ENCODE measurements around the gene RPS6KA4.

RPS6KA4 gene

GRCh38 chr11:64324692-64325469 lies 34.1 kb upstream of the RPS6KA4 start:
- no peak for DNase-seq (ENCODE audit: low read depth in 2 of 3, low spot score in 2 of 3)

- DNase-seq (ENCODE audit: low read depth in 2 of 3, low spot score in 2 of 3) = no peak
These were observed 31.6 kb upstream of the RPS6KA4 start for GRCh38 chr11:64327375-64327774.

- no peak for DNase-seq (ENCODE audit: low read depth in 2 of 3, low spot score in 2 of 3)
These were observed 31.0 kb upstream of the RPS6KA4 start for GRCh38 chr11:64327993-64328392.

GRCh38 chr11:64330888-64331287 lies 28.1 kb upstream of the RPS6KA4 start:
- no peak for DNase-seq (ENCODE audit: low read depth in 2 of 3, low spot score in 2 of 3)

GRCh38 chr11:64331569-64332371 lies 27.2 kb upstream of the RPS6KA4 start:
- DNase-seq (ENCODE audit: low read depth in 2 of 3, low spot score in 2 of 3) = peak; percentile 65 to 75 (median 65)

GRCh38 chr11:64333556-64333955 lies 25.4 kb upstream of the RPS6KA4 start:
- no peak for DNase-seq (ENCODE audit: low read depth in 2 of 3, low spot score in 2 of 3)

- DNase-seq (ENCODE audit: low read depth in 2 of 3, low spot score in 2 of 3) = peak in 1 of 3 experiments; percentile 42
These were observed 23.9 kb upstream of the RPS6KA4 start for GRCh38 chr11:64334764-64335735.

- no peak for DNase-seq (ENCODE audit: low read depth in 2 of 3, low spot score in 2 of 3)
These were observed 21.3 kb upstream of the RPS6KA4 start for GRCh38 chr11:64337538-64338249.

GRCh38 chr11:64338716-64339115 lies 20.2 kb upstream of the RPS6KA4 start:
- DNase-seq (ENCODE audit: low read depth in 2 of 3, low spot score in 2 of 3) = no peak

- no peak for DNase-seq (ENCODE audit: low read depth in 2 of 3, low spot score in 2 of 3)
These were observed 19.7 kb upstream of the RPS6KA4 start for GRCh38 chr11:64339286-64339685.

- peak; percentile 57 to 71 (median 60) for DNase-seq (ENCODE audit: low read depth in 2 of 3, low spot score in 2 of 3)
These were observed 19.1 kb upstream of the RPS6KA4 start, which contains the start of gene CCDC88B for GRCh38 chr11:64339754-64340408. Gene CCDC88B (plus strand): TSS chr11:64340204. CDS start chr11:64340267, 63 bp downstream.

GRCh38 chr11:64340671-64341335 lies 18.2 kb upstream of the RPS6KA4 start:
- DNase-seq (ENCODE audit: low read depth in 2 of 3, low spot score in 2 of 3) = peak in 2 of 3 experiments; percentile 87 to 89

GRCh38 chr11:64341429-64341828 lies 17.5 kb upstream of the RPS6KA4 start:
- no peak for DNase-seq (ENCODE audit: low read depth in 2 of 3, low spot score in 2 of 3)

- DNase-seq (ENCODE audit: low read depth in 2 of 3, low spot score in 2 of 3) = peak; percentile 76 to 85 (median 82)
These were observed 16.8 kb upstream of the RPS6KA4 start for GRCh38 chr11:64341851-64342791.

GRCh38 chr11:64342869-64343745 lies 15.9 kb upstream of the RPS6KA4 start:
- no peak for DNase-seq (ENCODE audit: low read depth in 2 of 3, low spot score in 2 of 3)

GRCh38 chr11:64343767-64344559 lies 15.0 kb upstream of the RPS6KA4 start:
- no peak for DNase-seq (ENCODE audit: low read depth in 2 of 3, low spot score in 2 of 3)

Measured in activated CD8-positive, alpha-beta memory T cell treated with anti-CD3 and anti-CD28 coated beads for 48 hours (primary cell).